Heart left ventricle (tissue), 16 donors: ENCODE measurements around the gene NGEF. TPM values are rescaled to one million over a fixed set of nuclear protein-coding genes. Genes with fewer than 3 reads are reported as not detected.

Experiments used
- ATAC-seq, 4 donors: fragments of 200-7000 bp; cut with Tn5 transposase; one replicate each; pipeline ENCODE4 v1.9.1; 2020 to 2022; ENCODE audit warnings: moderate library complexity in 4 of 4, mild to moderate bottlenecking in 3 of 4, moderate number of reproducible peaks in 1 of 4
- DNase-seq, 5 donors: peaks; one replicate each; pipeline ENCODE4 v3.0.0-alpha.2; 2020
- H3K27ac ChIP-seq, 12 donors: fragments of 200-600 bp; sonication (generic) in 4 of 12; one replicate each; pipeline versions ENCODE4 v1.5.0 to v1.8.0; 2016 to 2022; ENCODE audit warnings: mild to moderate bottlenecking in 2 of 12
- H3K27me3 ChIP-seq, 9 donors: fragments of 200-600 bp; sonication (generic) in 2 of 9; one replicate each; pipeline versions ENCODE4 v1.5.1 to v1.8.0; 2016 to 2022; ENCODE audit warnings: mild to moderate bottlenecking in 3 of 9
- H3K36me3 ChIP-seq, 9 donors: fragments of 200-600 bp; sonication (generic) in 2 of 9; one replicate each; pipeline versions ENCODE4 v1.5.0 to v1.8.0; 2018 to 2022; ENCODE audit warnings: mild to moderate bottlenecking in 2 of 9
- H3K4me1 ChIP-seq, 12 donors: fragments of 200-600 bp; sonication (generic) in 4 of 12; one replicate each; pipeline versions ENCODE4 v1.5.0 to v1.8.0; 2016 to 2022; ENCODE audit warnings: mild to moderate bottlenecking in 3 of 12
- H3K4me3 ChIP-seq, 12 donors: fragments of 200-600 bp; sonication (generic) in 4 of 12; one replicate each; pipeline versions ENCODE4 v1.5.0 to v1.8.0; 2017 to 2022; ENCODE audit warnings: mild to moderate bottlenecking in 9 of 12, moderate library complexity in 4 of 12
- H3K9me3 ChIP-seq, 12 donors: fragments of 200-600 bp; sonication (generic) in 4 of 12; one replicate each; pipeline versions ENCODE4 v1.5.0 to v1.8.0; 2016 to 2022; ENCODE audit warnings: mild to moderate bottlenecking in 1 of 12
- CTCF ChIP-seq, 12 donors: fragments of 200-600 bp; sonication (generic) in 4 of 12; IDR thresholded peaks; one replicate each; pipeline versions ENCODE4 v1.5.0 to v1.8.0; 2018 to 2022; ENCODE audit warnings: antibody characterized with exemption in 12 of 12, mild to moderate bottlenecking in 5 of 12
- POLR2A ChIP-seq, 2 donors: fragments of 450-650 bp; IDR thresholded peaks; one replicate each; pipeline ENCODE4 v1.6.1; 2017; ENCODE audit warnings: antibody characterized with exemption in 2 of 2, mild to moderate bottlenecking in 2 of 2, moderate library complexity in 2 of 2
- WGBS, 4 donors: extraction: QIAGEN DNeasy Blood & Tissue Kit in 2 of 4; methylation state at CpG; one replicate each; pipeline versions ENCODE4 v1.1.5 to v1.1.7; 2013 to 2018; 5-methylcytosine and 5-hydroxymethylcytosine counted together
- intact Hi-C, 10 donors: fragments of 100-400 bp; cut with DNase I; formaldehyde crosslinking; loops; one replicate each; pipeline versions ENCODE4 v1.11.1 to v1.14.2; 2022
- polyA plus RNA-seq, 2 donors: library from polyadenylated mRNA; stranded (reverse); fragments of 200-250 nt; gene quantifications; one replicate each; pipeline ENCODE4 v1.2.3, GENCODE V29; 2013
- total RNA-seq, 9 donors: library from RNA; depleted of rRNA in 2 of 9; stranded (reverse); fragments of >200 nt in 2 of 9; fragmentation: NEBNext Ultra II Directional in 3 of 9; extraction: Animal tissue kit (Norgen Biotek cat#: 25700) in 3 of 9; gene quantifications; one replicate each; pipeline versions ENCODE4 v1.1.0 to v1.2.4, GENCODE V29; 2016 to 2023
- donor health status: ischemic (EF 13 %, LVEDD 7.1; RV severe dilation, severe dysfunction).
- donor health status: healthy with polysubstance abuse.
- donor health status: DM: no; HTN: yes; CAD: no.
- donor health status: DM: no; HTN: no; CAD: no.
- donor health status: ischemic (EF 25% LVEDD 6.9; RV normal size, moderate dysfunction).
- donor health status: ischemic (EF 25% LVEDD 5.7; RV mildly dilated, moderate dysfunction).
- donor health status: healthy.
- donor health status: DM: yes; HTN: yes; CAD: no.
- donor health status: ischemic (EF 35%, LVEDD 5.7; RV mildly dilated, moderate dysfunction).
- donor health status: nonischemic (EF 11% LVEDD 7.7; RV severe dilation, severe dysfunction).
- donor health status: DM: yes; HTN: yes; CAD: no.
- donor health status: PGD.
- donor health status: ischemic (EF 29% LVEDD 5.4; RV normal size, mild dysfunction).
- donor health status: nonischemic (EF 23%, LVEDD 6.1; RV moderate dilation, normal function).

NGEF gene
- total and polyA plus RNA-seq, 11 donors, result 0.15 to 0.62 (median 0.42) TPM; not detected in 4

- no peak overlapping the region for H3K4me3 ChIP-seq
- no peak for DNase-seq
- H3K36me3 ChIP-seq, result no peaks in the 10 kb centered on the region
- no peaks in the 10 kb centered on the region for H3K9me3 ChIP-seq
- H3K27me3 ChIP-seq, result peaks cover 6 to 30% (median 14%) of the 10 kb centered on the region in 9 donors
- ATAC-seq, result no peak
- WGBS, 4 donors, result 95 to 97% (median 96%) methylated on average over 12 to 13 of the region's 13 CpGs
- no peak for TF ChIP-seq POLR2A (IDR thresholded peaks at IDR 0.05)
- TF ChIP-seq CTCF (IDR thresholded peaks at IDR 0.05), result no peak
- H3K27ac ChIP-seq, result no peak overlapping the region
- peaks cover 0 to 17% (median 6%) of the 10 kb centered on the region in 12 donors for H3K4me1 ChIP-seq
- intact Hi-C loops, result no loop called here
These were observed 135.0 kb downstream of the NGEF start for GRCh38 chr2:232877940-232878511.

GRCh38 chr2:232876978-232877441 lies 136.0 kb downstream of the NGEF start:
- H3K27ac ChIP-seq, result no peak overlapping the region
- no peaks in the 10 kb centered on the region for H3K9me3 ChIP-seq
- 27 to 93% (median 41%) methylated on average over 3 to 21 of the region's 21 CpGs for WGBS, 4 donors
- no peak for TF ChIP-seq CTCF (IDR thresholded peaks at IDR 0.05)
- no peak for TF ChIP-seq POLR2A (IDR thresholded peaks at IDR 0.05)
- DNase-seq (no peak), ATAC-seq (no peak)
- peak overlapping the region in 10 of 12 donors; percentile 11 to 60 (median 50) for H3K4me3 ChIP-seq
- peaks cover 0 to 17% (median 6%) of the 10 kb centered on the region in 12 donors for H3K4me1 ChIP-seq
- H3K36me3 ChIP-seq, result no peaks in the 10 kb centered on the region
- intact Hi-C loops, result no loop called here
- H3K27me3 ChIP-seq, result peaks cover 6 to 30% (median 14%) of the 10 kb centered on the region in 9 donors

GRCh38 chr2:232876161-232876977 lies 136.7 kb downstream of the NGEF start:
- Histone ChIP-seq H3K36me3 (no peaks in the 10 kb centered on the region), H3K9me3 (no peaks in the 10 kb centered on the region), H3K4me1 (peaks cover 0 to 17% (median 6%) of the 10 kb centered on the region in 12 donors), H3K27me3 (peaks cover 6 to 30% (median 14%) of the 10 kb centered on the region in 9 donors), H3K4me3 (peak overlapping the region; percentile 11 to 60 (median 44)), H3K27ac (no peak overlapping the region)
- WGBS, 4 donors, result 1 to 4% (median 1%) methylated on average over 5 to 118 of the region's 119 CpGs
- peak in 2 of 4 donors; percentile 10 to 35 for ATAC-seq
- TF ChIP-seq CTCF (IDR thresholded peaks at IDR 0.05) (peak in 1 of 12 donors; percentile 9), POLR2A (IDR thresholded peaks at IDR 0.05) (no peak)
- DNase-seq, result no peak
- intact Hi-C loops, result no loop called here
